SU-DHL-6 (cell line): ENCODE data around the gene TVP23A.

Experiments
- H2AFZ ChIP-seq: fragments of 200-600 bp; sonication (generic); 2 replicates; pipeline ENCODE4 v1.6.1; 2014; ENCODE audit warnings: low read depth, mild to moderate bottlenecking, moderate library complexity, mixed read lengths, antibody characterized with exemption, low read length; ENCODE audit not compliant: severe bottlenecking
- H3F3A ChIP-seq: fragments of 200-600 bp; shearing (Covaris generic); 2 replicates; pipeline ENCODE4 v1.6.0; 2016; ENCODE audit warnings: antibody characterized with exemption, mild to moderate bottlenecking; ENCODE audit not compliant: insufficient read depth
- H3K27ac ChIP-seq: fragments of 200-600 bp; sonication (generic); 2 replicates; pipeline ENCODE4 v1.5.1; 2016; ENCODE audit warnings: low read depth, mild to moderate bottlenecking, low read length, moderate library complexity, mixed read lengths
- H3K27me3 ChIP-seq: fragments of 200-600 bp; sonication (generic), shearing (Covaris generic); 2 replicates; pipeline ENCODE4 v1.6.0; 2014; ENCODE audit warnings: mild to moderate bottlenecking, low read length
- H3K36me3 ChIP-seq: fragments of 200-600 bp; sonication (generic); 2 replicates; pipeline ENCODE4 v1.6.1; 2014; ENCODE audit warnings: mild to moderate bottlenecking, low read length, mixed read lengths
- H3K4me2 ChIP-seq: fragments of 300-600, 200-600 bp; shearing (Covaris generic), sonication (generic); 2 replicates; pipeline ENCODE4 v1.6.0; 2014; ENCODE audit warnings: low read length, low read depth, mild to moderate bottlenecking; ENCODE audit not compliant: poor library complexity, severe bottlenecking
- H3K4me3 ChIP-seq: fragments of 200-600 bp; sonication (generic); 2 replicates; pipeline ENCODE4 v1.5.1; 2014; ENCODE audit warnings: antibody characterized with exemption, low read length, mild to moderate bottlenecking, mixed read lengths; ENCODE audit not compliant: insufficient read depth, poor library complexity, severe bottlenecking
- H3K79me2 ChIP-seq: fragments of 200-600 bp; sonication (generic); 2 replicates; pipeline ENCODE4 v1.6.1; 2014; ENCODE audit warnings: mild to moderate bottlenecking, low read length, moderate library complexity; ENCODE audit not compliant: insufficient read depth
- H3K9ac ChIP-seq: fragments of 200-600 bp; sonication (generic); 2 replicates; pipeline ENCODE4 v1.7.0; 2014; ENCODE audit warnings: mild to moderate bottlenecking, low read length
- H3K9me2 ChIP-seq: fragments of 200-600 bp; sonication (generic); replicated peaks from 2 replicates; pipeline ENCODE4 v1.6.1; 2014; ENCODE audit warnings: low read length; ENCODE audit not compliant: insufficient read depth
- H3K9me3 ChIP-seq: fragments of 200-600 bp; sonication (generic); 2 replicates; pipeline ENCODE4 v1.6.1; 2014; ENCODE audit warnings: low read length, mixed read lengths; ENCODE audit not compliant: insufficient read depth
- H4K20me1 ChIP-seq: fragments of 200-600 bp; sonication (generic); 2 replicates; pipeline ENCODE4 v1.6.1; 2014; ENCODE audit warnings: low read depth, mild to moderate bottlenecking, antibody characterized with exemption, low read length, moderate library complexity, mixed read lengths
- EZH2phosphoT487 ChIP-seq: fragments of 200-600 bp; sonication (generic), shearing (Covaris generic); conservative IDR thresholded peaks from 2 replicates; pipeline ENCODE4 v1.6.1; 2018; ENCODE audit warnings: mild to moderate bottlenecking, antibody characterized with exemption, low read length, moderate library complexity, mixed read lengths
- TF ChIP-seq, protein P1 (sequence below): fragments of 200-600 bp; sonication (generic); IDR thresholded peaks from one replicate; pipeline ENCODE4 v1.5.1; 2017; ENCODE audit warnings: antibody characterized with exemption, mild to moderate bottlenecking, low read length, moderate library complexity; ENCODE audit not compliant: insufficient read depth, poor library complexity, severe bottlenecking

TVP23A gene

DNA sequence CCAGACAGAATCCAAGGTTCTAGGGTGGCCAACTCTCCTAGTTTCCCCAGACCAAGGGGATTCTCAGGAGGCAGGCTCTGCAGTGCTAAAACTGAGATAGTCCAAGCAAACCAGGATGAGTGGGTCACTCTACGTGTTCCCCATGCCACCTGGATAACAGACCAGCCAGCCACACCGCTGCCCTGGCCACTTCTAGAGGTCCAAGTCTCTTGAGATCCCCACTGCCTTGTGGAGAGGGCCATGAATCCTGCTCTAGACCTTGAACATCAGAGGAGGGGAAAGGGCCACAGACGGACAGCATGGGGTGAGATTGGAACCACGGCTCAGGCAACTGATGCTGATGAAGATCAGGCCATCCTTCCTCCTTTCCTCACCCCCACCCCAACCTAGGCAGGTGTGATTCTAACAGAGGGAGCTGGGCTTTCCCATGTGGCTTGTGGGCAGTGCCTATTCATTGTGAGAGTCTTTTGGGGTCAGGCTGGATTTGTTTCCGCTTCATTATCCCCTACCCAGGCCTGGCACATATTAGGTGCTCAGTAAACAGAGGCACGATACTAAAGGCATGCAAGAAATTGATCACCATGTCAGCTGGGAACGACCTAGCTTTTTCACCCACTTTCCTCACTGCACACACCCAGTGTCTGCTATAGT lies 16.8 kb upstream of the TVP23A start:
- Histone ChIP-seq H3K9ac (no peak overlapping the region), H3K4me2 (no peak overlapping the region), H3K79me2 (no peaks in the 10 kb centered on the region), H3K36me3 (no peaks in the 10 kb centered on the region), H3K27ac (no peak overlapping the region), H4K20me1 (no peaks in the 10 kb centered on the region), H2AFZ (no peak overlapping the region), H3K4me3 (no peak overlapping the region), H3F3A (no peaks in the 10 kb centered on the region), H3K9me3 (no peaks in the 10 kb centered on the region), H3K27me3 (no peaks in the 10 kb centered on the region), H3K9me2 (no peaks in the 10 kb centered on the region)
- TF ChIP-seq EZH2phosphoT487, result no peak
- TF ChIP-seq, protein P1, sequence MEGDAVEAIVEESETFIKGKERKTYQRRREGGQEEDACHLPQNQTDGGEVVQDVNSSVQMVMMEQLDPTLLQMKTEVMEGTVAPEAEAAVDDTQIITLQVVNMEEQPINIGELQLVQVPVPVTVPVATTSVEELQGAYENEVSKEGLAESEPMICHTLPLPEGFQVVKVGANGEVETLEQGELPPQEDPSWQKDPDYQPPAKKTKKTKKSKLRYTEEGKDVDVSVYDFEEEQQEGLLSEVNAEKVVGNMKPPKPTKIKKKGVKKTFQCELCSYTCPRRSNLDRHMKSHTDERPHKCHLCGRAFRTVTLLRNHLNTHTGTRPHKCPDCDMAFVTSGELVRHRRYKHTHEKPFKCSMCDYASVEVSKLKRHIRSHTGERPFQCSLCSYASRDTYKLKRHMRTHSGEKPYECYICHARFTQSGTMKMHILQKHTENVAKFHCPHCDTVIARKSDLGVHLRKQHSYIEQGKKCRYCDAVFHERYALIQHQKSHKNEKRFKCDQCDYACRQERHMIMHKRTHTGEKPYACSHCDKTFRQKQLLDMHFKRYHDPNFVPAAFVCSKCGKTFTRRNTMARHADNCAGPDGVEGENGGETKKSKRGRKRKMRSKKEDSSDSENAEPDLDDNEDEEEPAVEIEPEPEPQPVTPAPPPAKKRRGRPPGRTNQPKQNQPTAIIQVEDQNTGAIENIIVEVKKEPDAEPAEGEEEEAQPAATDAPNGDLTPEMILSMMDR, result no peak

DNA sequence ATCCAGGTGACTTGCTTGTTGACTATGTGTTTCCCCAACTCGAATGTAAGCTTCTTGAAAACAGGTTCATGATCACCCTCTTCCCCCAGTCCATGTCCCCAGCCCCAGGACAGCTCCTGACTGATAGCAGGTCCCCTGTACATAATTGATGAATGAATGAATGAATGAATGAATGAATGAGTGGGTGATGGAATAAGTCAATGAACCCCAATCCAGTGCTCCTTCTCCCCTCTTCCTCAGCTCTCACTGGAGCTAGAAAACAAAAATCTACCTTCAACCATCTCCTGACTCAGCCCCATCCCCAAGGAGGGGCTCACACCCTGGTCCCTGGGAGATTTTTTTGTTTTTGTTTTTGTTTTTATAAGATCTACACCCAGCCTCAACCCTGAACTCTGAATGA lies 16.2 kb upstream of the TVP23A start:
- H4K20me1 ChIP-seq, result no peaks in the 10 kb centered on the region
- no peaks in the 10 kb centered on the region for H3K9me2 ChIP-seq
- H3K79me2 ChIP-seq, result no peaks in the 10 kb centered on the region
- H3K27ac ChIP-seq, result no peak overlapping the region
- H3K9me3 ChIP-seq, result no peaks in the 10 kb centered on the region
- H3K4me2 ChIP-seq, result no peak overlapping the region
- no peaks in the 10 kb centered on the region for H3K27me3 ChIP-seq
- no peak overlapping the region for H3K4me3 ChIP-seq
- TF ChIP-seq, protein P1, result no peak
- no peak for TF ChIP-seq EZH2phosphoT487
- no peaks in the 10 kb centered on the region for H3F3A ChIP-seq
- H3K36me3 ChIP-seq, result no peaks in the 10 kb centered on the region
- H3K9ac ChIP-seq, result no peak overlapping the region
- H2AFZ ChIP-seq, result no peak overlapping the region

DNA sequence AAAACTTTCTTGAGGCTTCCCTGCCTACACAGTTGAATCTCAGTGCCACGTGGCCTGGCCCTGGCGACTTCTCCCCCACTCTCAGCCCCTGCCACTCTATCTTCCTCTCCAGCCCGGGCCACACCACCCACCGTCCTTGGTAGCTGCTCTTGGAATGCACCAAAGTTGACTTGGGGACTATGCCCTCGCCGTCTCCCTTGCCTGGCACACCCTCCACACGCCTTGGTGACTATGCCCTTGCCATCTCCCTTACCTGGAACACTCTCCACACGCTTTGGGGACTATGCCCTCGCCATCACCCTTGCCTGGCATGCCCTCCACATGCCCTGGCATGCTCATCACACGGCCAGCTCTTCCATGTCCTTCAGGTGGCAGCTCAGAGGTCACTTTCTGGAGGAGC lies 15.5 kb upstream of the TVP23A start:
- no peaks in the 10 kb centered on the region for H3K79me2 ChIP-seq
- no peaks in the 10 kb centered on the region for H3K27me3 ChIP-seq
- no peaks in the 10 kb centered on the region for H3F3A ChIP-seq
- no peak overlapping the region for H2AFZ ChIP-seq
- TF ChIP-seq, protein P1, result no peak
- no peak for TF ChIP-seq EZH2phosphoT487
- H3K4me2 ChIP-seq, result no peak overlapping the region
- H3K9ac ChIP-seq, result no peak overlapping the region
- no peaks in the 10 kb centered on the region for H3K36me3 ChIP-seq
- H3K27ac ChIP-seq, result no peak overlapping the region
- H3K9me2 ChIP-seq, result no peaks in the 10 kb centered on the region
- no peak overlapping the region for H3K4me3 ChIP-seq
- no peaks in the 10 kb centered on the region for H3K9me3 ChIP-seq
- no peaks in the 10 kb centered on the region for H4K20me1 ChIP-seq
